AG04449 (cell line): Measurements from ENCODE around the gene MYOD1.

Source experiments
- CTCF ChIA-PET: fragments of 350-600 bp; formaldehyde crosslinking; extraction: SDS; loops from one replicate; lab custom pipeline; 2021; ENCODE audit warnings: antibody characterized with exemption; lab: Yijun Ruan, JAX
- POLR2A ChIA-PET: fragments of 400-600, 350-600 bp; formaldehyde crosslinking; extraction: SDS; loops from one replicate; lab custom pipeline; 2020; ENCODE audit warnings: antibody characterized with exemption, inconsistent platforms; lab: Yijun Ruan, JAX
- DNase-seq: peaks from one replicate; pipeline ENCODE4 v3.0.0-alpha.2; 2010; ENCODE audit warnings: low read depth, low spot score
- H3K4me3 ChIP-seq: 2 replicates; pipeline ENCODE4 v1.5.1; 2011; ENCODE audit warnings: low read depth, mild to moderate bottlenecking, control low read depth, low read length
- TF ChIP-seq, protein P1 (sequence below): IDR thresholded peaks from one replicate; pipeline ENCODE4 v1.5.1; 2011; ENCODE audit warnings: mild to moderate bottlenecking, moderate library complexity, low read length, control low read depth, inconsistent platforms; ENCODE audit not compliant: insufficient read depth; ENCODE audit errors: missing control alignments

The MYOD1 gene

DNA sequence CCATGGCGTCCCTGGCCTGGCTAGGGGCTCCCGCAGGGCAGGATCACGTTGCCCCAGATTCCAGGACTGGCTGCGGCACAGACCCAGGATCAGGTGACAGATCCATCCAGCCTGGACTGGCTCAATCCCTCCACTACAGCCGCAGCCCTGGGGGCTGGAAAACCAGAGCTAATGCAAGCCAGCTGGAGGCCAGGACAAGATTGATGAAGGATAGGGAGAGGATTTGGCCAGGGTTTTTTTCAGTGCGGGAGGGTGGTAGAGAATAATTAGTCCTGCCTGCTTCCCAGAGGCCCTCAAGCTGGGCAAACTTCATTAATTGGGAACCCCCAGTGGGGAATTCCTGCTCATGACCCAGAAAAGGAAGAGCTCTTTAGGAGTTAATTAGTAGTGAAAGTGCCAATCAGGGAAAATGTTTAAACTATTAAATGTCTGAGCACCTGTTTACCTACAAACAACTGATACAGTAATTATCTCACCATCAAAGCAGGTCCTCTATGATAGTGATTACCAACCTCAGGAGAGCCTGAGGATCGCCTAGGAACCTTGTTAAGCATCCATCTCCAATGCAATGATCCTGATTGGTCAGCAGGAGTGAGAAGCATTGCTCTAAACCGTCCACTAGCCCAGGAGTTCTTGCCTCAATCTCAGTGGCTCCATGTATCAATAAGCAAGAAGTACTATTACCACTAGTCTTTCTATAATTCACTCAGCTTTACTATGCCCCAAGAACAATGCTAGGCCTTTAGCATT lies 33.0 kb upstream of the MYOD1 start:
- no peak overlapping the region for H3K4me3 ChIP-seq
- POLR2A ChIA-PET, result no interaction called here
- CTCF ChIA-PET, result no interaction called here
- no peak for DNase-seq
- TF ChIP-seq, protein P1, sequence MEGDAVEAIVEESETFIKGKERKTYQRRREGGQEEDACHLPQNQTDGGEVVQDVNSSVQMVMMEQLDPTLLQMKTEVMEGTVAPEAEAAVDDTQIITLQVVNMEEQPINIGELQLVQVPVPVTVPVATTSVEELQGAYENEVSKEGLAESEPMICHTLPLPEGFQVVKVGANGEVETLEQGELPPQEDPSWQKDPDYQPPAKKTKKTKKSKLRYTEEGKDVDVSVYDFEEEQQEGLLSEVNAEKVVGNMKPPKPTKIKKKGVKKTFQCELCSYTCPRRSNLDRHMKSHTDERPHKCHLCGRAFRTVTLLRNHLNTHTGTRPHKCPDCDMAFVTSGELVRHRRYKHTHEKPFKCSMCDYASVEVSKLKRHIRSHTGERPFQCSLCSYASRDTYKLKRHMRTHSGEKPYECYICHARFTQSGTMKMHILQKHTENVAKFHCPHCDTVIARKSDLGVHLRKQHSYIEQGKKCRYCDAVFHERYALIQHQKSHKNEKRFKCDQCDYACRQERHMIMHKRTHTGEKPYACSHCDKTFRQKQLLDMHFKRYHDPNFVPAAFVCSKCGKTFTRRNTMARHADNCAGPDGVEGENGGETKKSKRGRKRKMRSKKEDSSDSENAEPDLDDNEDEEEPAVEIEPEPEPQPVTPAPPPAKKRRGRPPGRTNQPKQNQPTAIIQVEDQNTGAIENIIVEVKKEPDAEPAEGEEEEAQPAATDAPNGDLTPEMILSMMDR, result no peak

DNA sequence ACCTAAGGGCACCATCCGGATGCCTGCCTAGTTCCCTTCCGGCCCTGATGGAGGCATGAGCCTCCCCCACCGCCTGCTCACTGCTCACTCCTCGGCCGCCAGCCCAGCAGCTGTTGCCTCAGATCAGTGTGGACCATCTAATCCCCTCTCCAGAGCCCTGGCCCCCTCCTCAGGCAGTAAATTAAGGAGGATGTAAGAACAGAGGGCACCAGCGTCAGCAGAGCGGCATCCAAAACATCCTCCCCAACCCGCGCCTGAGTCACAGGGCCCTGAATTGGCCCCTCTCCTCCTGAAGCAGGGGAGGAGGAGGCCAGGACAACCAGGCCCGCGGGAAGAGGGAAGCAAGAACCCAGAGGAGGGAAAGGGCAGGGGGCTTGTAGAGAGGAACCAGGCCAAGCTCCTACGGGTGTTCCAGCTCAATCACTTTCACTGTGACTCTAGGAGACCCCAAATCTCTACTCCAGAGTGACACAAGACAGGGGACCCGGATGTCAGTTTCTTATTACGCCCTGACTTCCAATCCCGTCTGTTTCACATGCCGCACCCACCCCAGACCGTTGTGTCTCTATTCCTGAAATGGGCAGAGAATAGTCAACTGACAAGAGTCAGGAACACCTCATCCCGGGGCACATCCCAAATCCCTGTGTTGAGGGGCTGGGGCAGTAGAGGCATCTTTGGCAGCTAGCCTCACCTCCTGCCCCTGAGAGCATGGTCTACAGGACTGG lies 31.3 kb upstream of the MYOD1 start:
- no peak overlapping the region for H3K4me3 ChIP-seq
- TF ChIP-seq, protein P1, result no peak
- POLR2A ChIA-PET, result no interaction called here
- no peak for DNase-seq
- CTCF ChIA-PET, result no interaction called here

DNA sequence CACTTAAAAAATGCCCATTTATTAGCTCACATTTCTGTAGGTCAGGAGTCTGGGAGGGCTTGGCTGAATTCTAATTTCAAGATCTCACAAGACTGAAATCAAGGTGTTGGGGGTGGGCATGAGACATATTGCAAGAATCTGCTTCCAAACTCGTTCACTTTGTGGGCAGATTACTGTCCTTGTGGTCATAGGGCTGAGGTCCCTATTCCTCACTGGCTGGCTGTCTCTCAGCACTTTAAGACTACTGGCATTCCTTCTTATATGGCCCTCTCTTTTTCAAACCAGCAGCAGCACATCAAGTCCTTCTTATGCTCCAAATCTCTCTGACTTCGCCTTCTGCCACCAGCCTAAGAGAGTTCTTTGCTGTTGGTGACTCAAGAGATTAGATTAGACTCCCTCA lies 27.8 kb upstream of the MYOD1 start:
- no peak for DNase-seq
- no peak overlapping the region for H3K4me3 ChIP-seq
- TF ChIP-seq, protein P1, result no peak
- ChIA-PET POLR2A (no interaction called here), CTCF (interaction anchor here (1.4 kb wide), 1 partner anchor 93 kb away, joined by 4 read pairs; no protein-coding TSS in a partner anchor)

DNA sequence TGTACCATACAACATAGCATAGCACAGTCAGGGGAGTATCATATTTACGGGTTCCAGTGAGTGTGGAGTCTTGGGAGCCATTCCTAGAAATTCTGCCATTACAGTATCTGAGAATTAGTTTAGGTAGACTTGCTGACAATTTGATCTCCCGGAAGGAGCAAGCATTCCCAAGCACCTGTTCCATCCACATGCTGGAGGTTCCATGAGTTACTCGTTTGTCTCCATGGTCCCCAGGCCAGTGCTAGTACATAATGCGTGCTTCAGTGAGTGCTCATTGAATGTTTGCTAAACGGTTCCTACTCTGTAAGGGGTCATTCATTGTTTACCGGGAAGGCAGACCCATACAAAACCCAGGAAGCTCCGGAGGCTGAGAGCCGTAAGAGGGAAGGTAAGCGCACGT lies 27.4 kb upstream of the MYOD1 start:
- ChIA-PET POLR2A (no interaction called here), CTCF (no interaction called here)
- H3K4me3 ChIP-seq, result no peak overlapping the region
- no peak for DNase-seq
- TF ChIP-seq, protein P1, result no peak

DNA sequence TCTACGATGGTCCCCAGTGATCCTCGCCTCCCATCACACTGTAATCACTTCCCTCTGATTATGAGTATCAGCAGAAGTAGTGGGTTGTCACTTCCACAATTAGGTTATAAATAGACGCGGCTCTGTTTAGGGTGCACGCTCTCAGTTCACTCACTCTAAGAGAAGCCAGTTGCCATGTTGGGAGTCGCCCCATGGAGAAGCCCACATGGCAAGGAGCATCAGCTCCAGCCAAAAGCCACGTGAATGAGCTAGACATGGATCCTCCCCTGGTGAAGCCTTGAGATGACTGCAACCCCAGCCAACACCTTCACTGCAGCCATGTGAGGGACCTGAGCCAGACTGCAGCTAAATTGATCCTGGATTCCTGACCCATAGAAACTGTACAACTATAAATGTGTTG lies 26.4 kb upstream of the MYOD1 start:
- ChIA-PET CTCF (no interaction called here), POLR2A (no interaction called here)
- TF ChIP-seq, protein P1, result no peak
- no peak for DNase-seq
- H3K4me3 ChIP-seq, result no peak overlapping the region

DNA sequence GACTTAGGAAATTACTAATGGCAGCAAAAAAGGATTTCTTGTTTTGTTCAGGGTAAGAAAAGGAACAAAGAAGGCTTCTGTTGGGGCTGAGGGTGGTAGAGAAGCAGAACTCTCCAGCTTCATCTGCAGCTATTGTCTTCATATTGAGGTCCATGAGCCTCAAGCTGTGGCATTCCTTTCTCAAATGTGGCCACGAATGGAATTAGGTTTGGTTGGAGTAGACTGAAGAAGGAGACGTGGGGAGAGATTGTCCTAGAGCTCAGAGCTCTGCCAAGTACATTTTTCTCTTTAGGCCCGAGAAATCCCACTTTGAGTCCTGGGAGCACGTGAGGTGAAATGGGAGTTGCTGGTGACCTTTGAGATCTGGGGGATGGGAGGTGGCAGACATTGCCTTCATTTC lies 25.8 kb upstream of the MYOD1 start:
- TF ChIP-seq, protein P1, result no peak
- DNase-seq, result no peak
- CTCF ChIA-PET, result no interaction called here
- POLR2A ChIA-PET, result no interaction called here
- H3K4me3 ChIP-seq, result no peak overlapping the region
